GM21529 (cell line): ENCODE measurements around the gene MMEL1.
"Not testable (repeated sequence)": the region's sequence is repeated elsewhere in the genome, so short reads cannot be mapped to it uniquely, and the experiment has no call there.

Source experiments
- ATAC-seq: cut with Tn5 transposase; IDR thresholded peaks from one replicate; pipeline ENCODE4 v1.9.1; 2021; ENCODE audit not compliant: unreplicated experiment

Gene MMEL1, protein sequence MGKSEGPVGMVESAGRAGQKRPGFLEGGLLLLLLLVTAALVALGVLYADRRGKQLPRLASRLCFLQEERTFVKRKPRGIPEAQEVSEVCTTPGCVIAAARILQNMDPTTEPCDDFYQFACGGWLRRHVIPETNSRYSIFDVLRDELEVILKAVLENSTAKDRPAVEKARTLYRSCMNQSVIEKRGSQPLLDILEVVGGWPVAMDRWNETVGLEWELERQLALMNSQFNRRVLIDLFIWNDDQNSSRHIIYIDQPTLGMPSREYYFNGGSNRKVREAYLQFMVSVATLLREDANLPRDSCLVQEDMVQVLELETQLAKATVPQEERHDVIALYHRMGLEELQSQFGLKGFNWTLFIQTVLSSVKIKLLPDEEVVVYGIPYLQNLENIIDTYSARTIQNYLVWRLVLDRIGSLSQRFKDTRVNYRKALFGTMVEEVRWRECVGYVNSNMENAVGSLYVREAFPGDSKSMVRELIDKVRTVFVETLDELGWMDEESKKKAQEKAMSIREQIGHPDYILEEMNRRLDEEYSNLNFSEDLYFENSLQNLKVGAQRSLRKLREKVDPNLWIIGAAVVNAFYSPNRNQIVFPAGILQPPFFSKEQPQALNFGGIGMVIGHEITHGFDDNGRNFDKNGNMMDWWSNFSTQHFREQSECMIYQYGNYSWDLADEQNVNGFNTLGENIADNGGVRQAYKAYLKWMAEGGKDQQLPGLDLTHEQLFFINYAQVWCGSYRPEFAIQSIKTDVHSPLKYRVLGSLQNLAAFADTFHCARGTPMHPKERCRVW

DNA sequence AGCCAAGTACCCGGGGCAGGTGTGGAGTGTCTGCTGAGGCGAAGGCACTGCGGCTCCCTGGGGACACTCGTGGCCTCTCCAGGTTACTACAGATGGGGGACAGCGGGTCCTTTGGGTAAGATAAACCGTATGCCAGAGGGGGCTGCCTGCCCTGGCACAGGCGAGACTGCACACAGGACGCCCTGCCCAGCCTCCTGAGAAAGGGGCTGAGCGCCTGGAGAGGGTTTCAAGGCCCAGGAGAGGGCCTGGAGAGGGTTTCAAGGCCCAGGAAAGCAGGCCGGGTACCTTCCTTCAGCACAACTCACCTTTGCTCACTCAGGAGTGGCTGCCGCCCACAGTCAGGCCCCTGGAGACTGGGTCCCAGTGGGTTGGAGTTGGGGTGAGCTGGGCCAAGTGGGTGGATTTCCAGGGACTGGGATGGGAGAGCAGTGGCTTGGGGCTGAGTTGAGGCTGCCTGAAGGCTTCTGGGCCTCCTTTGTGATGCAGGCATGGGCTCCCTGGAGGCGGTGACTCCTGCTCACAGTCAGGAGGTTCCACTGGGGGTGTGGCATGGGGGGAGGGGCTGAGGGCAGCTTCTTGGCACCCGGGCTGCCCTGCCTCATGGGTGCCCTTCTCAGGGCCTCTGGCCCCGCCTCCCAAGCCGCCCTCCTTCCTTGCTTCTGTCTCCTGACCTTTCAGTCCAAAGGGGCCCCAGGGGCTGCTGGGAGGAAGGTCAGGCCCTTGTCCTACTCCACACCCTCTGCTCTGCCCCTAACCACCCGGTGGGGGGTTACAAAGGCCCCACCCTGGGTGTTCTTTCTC is at the start of gene MMEL1:
MMEL1 (minus strand) TSS at position 456 of the 801 bp plus-strand sequence. CDS start 3,532 bp downstream, outside the sequence.
- ATAC-seq: no peak

DNA sequence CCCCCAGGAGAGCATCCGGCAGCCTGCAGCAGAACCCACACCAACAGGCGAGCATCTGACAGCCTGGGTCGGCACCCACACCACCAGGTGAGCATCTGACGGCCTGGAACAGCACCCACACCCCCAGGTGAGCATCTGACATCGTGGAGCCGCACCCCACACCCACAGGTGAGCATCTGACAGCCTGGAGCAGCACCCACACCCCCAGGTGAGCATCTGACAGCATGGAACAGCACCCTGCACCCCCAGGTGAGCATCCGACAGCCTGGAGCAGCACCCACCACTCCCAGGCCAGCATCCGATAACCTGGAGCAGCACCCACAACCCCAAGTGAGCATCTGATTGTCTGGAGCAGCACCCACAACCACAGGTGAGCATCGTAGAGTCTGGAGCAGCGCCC is 43.9 kb upstream of the MMEL1 start:
- ATAC-seq: not testable (repeated sequence)

DNA sequence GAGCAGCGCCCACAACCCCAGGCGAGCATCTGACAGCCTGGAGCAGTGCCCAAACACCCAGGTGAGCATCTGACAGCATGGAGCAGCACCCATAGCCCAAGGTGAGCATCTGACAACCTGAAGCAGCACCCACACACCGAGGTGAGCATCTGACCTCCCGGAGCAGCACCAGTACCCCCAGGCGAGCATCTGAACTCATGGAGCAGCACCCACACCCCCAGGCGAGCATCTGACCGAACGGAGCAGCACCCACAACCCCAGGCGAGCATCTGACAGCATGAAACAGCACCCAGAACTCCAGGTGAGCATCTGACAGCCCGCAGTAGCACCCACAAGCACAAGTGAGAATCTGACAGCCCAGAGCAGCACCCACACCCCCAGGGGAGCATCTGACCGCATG is 38.8 kb upstream of the MMEL1 start:
- not testable (repeated sequence) for ATAC-seq

DNA sequence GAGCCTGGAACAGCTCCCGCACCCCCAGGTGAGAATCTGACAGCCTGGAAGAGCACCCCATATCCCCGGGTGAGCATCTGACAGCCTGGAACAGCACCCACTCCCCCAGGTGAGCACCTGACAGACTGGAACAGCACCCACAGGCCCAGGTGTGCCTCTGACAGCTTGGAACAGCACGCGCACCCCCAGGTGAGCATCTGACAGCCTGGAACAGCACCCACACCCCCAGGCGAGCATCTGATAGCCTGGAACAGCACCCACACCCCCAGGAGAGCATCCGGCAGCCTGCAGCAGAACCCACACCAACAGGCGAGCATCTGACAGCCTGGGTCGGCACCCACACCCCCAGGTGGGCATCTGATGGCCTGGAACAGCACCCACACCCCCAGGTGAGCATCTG is 27.0 kb upstream of the MMEL1 start:
- ATAC-seq: not testable (repeated sequence)

DNA sequence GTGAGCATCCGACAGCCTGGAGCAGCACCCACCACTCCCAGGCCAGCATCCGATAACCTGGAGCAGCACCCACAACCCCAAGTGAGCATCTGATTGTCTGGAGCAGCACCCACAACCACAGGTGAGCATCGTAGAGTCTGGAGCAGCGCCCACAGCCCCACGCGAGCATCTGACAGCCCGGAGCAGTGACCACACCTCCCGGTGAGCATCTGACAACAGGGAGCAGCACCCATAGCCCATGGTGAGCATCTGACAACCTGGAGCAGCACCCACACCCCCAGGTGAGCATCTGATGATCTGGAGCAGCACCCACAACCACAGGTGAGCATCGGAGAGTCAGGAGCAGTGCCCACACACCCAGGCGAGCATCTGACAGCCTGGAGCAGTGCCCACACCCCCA is 25.1 kb upstream of the MMEL1 start:
- ATAC-seq: not testable (repeated sequence)

DNA sequence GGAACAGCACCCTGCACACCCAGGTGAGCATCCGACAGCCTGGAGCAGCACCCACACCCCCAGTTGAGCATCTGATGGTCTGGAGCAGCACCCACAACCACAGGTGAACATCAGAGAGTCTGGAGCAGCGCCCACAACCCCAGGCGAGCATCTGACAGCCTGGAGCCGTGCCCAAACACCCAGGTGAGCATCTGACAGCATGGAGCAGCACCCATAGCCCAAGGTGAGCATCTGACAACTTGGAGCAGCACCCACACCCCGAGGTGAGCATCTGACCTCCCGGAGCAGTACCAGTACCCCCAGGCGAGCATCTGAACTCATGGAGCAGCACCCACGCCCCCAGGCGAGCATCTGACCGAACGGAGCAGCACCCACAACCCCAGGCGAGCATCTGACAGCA is 24.3 kb upstream of the MMEL1 start:
- not testable (repeated sequence) for ATAC-seq

DNA sequence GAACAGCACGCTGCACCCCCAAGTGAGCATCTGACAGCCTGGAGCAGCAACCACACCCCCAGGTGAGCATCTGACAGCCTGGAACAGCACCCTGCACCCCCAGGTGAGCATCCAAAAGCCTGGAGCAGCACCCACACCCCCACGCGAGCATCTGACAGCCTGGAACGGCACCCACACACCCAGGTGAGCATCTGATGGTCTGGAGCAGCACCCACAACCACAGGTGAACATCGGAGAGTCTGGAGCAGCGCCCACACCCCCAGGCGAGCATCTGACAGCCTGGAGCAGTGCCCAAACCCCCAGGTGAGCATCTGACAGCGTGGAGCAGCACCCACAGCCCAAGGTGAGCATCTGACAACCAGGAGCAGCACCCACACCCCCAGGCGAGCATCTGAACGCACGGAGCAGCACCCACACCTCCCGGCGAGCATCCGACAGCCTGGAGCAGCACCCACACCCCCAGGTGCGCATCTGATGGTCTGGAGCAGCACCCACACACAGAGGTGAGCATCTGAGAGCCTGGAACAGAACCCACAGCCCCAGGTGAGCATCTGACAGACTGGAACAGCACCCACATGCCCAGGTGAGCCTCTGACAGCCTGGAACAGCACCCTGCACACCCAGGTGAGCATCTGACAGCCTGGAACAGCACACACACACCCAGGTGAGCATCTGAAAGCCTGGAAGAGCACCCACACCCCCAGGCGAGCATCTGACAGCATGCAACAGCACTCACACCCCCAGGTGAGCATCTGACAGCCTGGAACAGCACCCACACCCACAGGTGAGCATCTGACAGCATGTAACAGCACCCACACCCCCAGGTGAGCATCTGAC is 23.0 kb upstream of the MMEL1 start:
- not testable (repeated sequence) for ATAC-seq

DNA sequence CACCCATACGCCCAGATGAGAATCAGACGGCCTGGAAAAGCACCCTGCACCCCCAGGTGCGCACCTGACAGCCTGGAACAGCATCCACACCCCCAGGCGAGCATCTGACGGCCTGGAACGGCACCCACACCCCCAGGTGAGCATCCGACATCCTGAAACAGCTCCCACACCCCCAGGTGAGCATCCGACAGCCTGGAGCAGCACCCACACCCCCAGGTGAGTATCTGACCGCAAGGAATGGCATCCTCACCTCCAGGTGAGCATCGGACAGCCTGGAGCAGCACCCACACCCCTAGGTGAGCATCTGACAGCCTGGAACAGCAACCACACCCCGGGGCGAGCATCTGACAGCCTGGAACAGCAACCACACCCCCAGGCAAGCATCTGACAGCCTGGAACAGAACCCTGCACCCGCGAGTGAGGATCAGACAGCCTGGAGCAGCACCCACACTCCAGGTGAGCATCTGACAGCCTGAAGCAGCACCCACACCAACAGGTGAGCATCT is 21.7 kb upstream of the MMEL1 start:
- not testable (repeated sequence) for ATAC-seq

DNA sequence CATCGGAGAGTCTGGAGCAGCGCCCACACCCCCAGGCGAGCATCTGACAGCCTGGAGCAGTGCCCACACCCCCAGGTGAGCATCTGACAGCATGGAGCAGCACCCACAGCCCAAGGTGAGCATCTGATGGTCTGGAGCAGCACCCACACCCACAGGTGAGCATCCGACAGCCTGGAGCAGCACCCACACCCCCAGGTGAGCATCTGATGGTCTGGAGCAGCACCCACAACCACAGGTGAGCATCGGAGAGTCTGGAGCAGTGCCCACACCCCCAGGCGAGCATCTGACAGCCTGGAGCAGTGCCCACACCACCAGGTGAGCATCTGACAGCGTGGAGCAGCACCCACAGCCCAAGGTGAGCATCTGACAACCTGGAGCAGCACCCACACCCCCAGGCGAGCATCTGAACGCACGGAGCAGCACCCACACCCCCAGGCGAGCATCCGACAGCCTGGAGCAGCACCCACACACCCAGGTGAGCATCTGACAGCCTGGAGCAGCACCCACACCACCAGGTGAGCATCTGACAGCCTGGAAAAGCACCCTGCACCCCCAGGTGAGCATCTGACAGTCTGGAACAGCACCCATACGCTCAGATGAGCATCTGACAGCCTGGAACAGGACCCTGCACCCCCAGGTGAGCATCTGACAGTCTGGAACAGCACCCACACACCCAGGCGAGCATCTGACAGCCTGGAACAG is 21.1 kb upstream of the MMEL1 start:
- ATAC-seq: not testable (repeated sequence)

DNA sequence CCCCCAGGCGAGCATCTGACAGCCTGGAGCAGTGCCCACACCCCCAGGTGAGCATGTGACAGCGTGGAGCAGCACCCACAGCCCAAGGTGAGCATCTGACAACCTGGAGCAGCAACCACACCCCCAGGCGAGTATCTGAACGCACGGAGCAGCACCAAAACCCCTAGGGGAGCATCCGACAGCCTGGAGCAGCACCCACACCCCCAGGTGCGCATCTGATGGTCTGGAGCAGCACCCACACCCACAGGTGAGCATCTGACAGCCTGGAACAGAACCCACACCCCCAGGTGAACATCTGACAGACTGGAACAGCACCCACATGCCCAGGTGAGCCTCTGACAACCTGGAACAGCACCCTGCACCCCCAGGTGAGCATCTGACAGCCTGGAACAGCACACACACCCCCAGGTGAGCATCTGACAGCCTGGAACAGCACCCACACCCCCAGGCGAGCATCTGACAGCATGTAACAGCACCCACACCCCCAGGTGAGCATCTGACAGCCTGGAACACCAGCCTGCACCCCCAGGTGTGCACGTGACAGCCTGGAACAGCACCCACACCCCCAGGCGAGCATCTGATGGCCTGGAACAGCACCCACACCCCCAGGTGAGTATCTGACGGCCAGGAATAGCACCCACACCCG is 20.2 kb upstream of the MMEL1 start:
- not testable (repeated sequence) for ATAC-seq

DNA sequence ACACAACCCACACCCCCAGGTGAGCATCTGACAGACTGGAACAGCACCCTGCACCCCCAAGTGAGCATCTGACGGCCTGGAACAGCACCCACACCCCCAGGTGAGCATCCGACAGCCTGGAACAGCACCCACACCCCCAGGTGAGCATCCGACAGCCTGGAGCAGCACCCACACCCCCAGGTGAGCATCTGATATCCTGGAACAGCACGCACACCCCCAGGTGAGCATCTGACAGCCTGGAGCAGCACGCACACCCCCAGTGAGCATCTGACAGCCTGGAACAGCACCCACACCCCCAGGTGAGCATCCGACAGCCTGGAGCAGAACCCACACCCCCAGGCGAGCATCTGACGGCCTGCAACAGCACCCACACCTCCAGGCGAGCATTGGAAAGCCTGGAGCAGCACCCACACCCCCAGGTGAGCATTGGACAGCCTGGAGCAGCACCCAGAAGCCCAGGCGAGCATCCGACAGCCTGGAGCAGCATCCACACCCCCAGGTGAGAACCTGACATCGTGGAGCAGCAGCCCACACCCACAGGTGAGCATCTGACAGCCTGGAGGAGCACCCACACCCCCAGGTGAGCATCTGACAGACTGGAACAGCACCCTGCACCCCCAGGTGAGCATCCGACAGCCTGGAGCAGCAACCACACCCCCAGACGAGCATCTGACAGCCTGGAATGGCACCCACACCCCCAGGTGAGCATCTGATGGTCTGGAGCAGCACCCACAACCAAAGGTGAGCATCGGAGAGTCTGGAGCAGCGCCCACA is 19.5 kb upstream of the MMEL1 start:
- not testable (repeated sequence) for ATAC-seq

DNA sequence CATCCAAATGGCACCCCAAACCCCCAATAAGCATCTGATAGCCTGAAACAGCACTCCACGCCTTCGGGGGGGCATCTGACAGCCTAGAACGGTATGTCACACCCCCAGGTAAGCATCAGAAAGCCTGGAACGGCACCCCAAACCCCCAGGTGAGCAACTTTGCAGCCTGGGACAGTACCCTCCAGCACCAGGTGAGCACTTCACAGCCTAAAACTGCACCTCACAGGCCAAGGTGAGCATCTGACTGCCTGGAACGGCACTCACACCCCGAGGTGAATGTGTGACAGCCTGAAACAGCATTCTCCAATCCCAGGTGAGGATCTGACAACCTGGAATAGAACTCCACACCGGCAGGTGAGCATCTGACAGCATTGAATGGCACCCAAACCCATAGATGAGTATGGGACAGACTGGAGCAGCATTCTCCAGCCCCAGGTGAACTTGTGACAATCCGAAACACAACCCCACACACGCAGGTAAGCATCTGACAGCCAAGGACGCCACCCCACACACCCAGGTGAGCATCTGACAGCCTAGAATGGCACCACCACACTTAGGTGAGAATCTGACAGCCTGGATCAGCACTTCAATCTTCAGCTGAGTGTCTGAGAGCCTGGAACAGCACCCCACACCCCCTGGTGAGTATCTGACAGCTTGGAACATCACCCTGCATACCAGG is 18.3 kb upstream of the MMEL1 start:
- no peak for ATAC-seq

DNA sequence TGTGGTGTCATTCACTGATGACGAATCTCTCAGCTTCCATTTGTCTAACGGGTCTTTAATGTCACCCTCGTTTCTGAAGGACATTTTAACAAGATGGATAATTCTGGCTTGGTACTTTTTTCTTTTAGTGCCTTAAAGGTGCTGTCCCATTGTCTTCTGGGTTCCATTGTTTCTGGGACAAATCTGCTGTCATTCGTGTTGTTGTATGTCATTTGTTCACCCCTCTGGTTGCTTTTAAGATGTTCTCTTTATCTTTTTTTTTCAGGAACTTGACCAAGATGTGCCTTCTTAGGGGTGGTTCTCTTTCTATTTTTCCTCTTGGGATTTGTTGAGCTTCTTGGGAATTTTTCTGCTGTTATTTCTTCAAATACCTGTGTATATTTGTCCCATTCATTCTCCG is 14.0 kb upstream of the MMEL1 start:
- no peak for ATAC-seq

DNA sequence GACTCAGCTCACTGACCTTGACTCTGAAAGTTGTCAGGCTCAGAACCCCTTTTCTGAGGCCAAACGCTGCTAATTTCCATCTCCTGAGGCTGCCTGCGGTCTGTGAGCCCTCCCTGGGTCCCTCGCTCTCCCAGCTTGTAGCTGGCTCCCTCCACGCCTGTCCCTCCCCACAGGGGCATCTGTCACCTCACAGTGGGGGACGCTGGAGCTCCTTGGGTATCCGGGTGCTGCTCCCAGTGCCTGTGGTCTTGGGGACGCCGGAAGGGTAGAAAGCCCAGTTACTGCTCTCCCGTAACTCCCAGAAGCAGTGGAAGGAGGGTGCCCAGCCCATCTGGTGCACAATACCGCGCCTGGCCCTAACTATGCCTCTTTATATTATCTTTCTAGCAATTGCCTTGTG is 13.0 kb upstream of the MMEL1 start:
- ATAC-seq: no peak

DNA sequence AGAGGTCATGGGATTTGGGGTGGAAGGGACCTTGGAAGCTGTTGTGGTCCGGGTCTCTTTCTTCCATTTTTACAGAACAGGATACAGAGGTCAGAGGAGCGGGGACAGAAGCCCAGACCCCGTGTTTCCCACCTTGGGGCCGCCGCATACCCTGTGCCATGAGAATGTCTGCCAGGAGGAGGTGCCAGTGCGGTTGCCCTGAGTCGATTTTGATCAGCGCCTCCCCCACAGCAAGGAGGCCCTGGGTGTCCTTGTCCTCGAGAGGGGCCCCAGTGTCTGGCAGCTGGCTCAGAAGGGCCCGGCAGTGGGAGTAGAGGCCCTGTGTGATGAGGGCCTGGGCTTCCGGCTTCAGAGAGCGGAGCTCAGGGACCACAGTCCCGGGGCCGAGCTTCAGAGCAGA is 12.3 kb upstream of the MMEL1 start:
- no peak for ATAC-seq

DNA sequence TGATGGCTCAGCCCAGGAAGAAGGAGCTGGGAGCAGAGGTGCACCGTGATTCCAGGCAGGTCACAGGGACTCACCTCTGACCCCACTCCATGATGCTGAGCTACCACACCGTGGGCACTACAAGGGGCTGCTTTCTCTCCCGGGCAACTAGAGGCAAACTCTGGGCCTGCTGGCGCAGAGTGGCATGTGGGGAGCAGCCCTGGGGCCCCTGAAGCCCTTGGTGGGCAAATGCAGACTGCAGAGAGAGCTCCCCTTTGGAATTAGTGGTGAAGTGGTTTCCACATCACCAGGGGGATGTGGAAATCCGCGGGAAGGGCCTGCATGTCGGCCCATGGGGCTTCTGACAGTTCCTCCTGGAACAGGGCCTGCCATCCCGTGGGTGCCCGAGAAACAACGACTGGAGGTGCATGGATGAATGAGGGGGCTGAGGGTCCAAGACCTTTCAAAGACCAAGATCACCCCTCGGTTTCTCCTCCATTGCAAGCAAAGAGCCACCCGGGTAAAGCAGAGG is 11.8 kb upstream of the MMEL1 start:
- no peak for ATAC-seq

DNA sequence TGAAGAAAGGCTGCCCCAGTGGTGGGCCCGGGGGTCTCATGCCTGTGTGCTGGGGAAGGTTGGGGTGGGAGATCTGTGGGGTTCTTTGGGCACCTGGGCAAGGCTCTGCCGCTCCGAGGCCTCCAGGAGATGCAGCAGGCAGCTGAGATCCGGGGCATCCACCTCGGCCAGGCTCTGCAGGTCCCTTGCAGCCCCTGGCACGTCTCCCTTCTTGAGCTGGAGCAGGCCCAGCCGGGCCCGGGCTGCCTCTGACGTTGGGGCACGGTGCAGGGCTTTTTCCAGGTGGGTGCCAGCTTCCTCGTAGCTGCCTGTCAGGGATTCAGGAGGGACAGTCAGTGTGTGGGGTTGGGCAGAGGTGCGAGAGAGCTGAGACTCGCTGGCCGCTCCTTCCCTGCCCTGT is 11.4 kb upstream of the MMEL1 start:
- no peak for ATAC-seq
